Measurements from ENCODE around the gene ADPRHL1. TPM values are rescaled to one million over a fixed set of nuclear protein-coding genes. Genes with fewer than 3 reads are reported as not detected.

The ADPRHL1 gene
- total and polyA plus RNA-seq, 2 experiments from 2014 or later, result 78.2 to 112 TPM

DNA sequence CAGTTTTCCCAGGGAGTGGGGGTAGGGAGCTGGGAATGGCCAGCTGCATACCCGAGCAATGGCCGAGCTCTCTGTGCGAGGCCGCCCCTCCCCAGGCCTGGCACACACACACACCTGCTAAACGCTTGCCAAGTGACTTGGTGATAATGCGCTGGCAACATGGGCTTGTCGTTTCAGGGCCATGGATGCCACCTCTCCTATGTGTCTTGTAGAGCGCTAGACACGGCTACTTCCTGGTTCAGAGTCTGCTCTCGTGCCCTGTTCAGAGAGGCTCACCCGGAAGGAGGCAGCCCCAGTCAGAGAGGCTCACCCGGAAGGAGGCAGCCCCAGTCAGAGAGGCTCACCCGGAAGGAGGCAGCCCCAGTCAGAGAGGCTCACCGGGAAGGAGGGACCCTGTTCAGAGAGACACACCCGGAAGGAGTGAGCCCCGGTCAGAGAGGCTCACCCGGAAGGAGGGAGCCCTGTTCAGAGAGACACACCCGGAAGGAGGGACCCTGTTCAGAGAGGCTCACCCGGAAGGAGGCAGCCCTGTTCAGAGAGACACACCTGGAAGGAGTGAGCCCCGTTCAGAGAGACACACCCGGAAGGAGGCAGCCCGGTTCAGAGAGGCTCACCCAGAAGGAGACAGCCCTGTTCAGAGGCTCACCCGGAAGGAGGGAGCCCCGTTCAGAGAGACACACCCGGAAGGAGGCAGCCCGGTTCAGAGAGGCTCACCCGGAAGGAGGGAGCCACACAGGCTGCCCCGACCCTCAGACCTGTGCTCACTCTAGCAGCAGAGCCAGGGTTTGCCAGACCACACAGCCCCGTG lies 4.2 kb downstream of the ADPRHL1 start:
- H3K27me3 ChIP-seq, result no peaks in the 10 kb centered on the region
- TF ChIP-seq CTCF (IDR thresholded peaks at IDR 0.05; ENCODE audit: low read depth, low read length), result no peak
- H3K36me3 ChIP-seq, result no peaks in the 10 kb centered on the region
- peaks cover 46% of the 10 kb centered on the region for H3K4me1 ChIP-seq (ENCODE audit: low read depth)
- no peak overlapping the region for H3K4me3 ChIP-seq
- no peak for DNase-seq (ENCODE audit: low read depth in 1 of 2, low spot score in 1 of 2)
- no peaks in the 10 kb centered on the region for H3K9me3 ChIP-seq (ENCODE audit: low read depth)
- H3K27ac ChIP-seq, result peak overlapping the region; percentile 59

- peaks cover 40% of the 10 kb centered on the region for H3K4me1 ChIP-seq (ENCODE audit: low read depth)
- no peaks in the 10 kb centered on the region for H3K27me3 ChIP-seq
- no peaks in the 10 kb centered on the region for H3K9me3 ChIP-seq (ENCODE audit: low read depth)
- peak in 1 of 2 donors; percentile 57 for DNase-seq (ENCODE audit: low read depth in 1 of 2, low spot score in 1 of 2)
- no peak for TF ChIP-seq CTCF (IDR thresholded peaks at IDR 0.05; ENCODE audit: low read depth, low read length)
- H3K27ac ChIP-seq, result peak overlapping the region; percentile 59
- H3K4me3 ChIP-seq, result no peak overlapping the region
- peaks cover under 1% of the 10 kb centered on the region for H3K36me3 ChIP-seq
Observed at GRCh38 chr13:113448545-113448884, 4.8 kb downstream of the ADPRHL1 start.

DNA sequence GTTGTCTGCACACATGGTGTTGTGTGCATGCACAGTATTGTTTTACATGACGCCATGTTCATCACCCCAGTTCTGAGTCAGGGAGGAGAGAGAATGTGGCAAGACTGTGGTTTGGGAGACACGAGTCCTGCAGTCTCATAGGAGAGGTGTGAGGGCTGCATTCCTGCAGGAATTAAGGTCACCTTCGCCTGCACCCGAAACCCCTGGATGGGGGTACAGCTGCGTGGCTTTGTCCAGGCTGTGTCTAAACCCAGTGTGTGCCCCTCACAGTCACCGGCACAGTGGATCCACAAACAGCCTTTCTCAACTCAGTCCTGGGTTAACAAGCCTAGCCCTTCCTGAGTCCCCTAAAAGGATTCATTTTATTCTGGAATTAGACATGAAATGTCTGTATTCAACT lies 5.7 kb downstream of the ADPRHL1 start:
- peak overlapping the region; percentile 59 for H3K27ac ChIP-seq
- peaks cover 31% of the 10 kb centered on the region for H3K4me1 ChIP-seq (ENCODE audit: low read depth)
- no peaks in the 10 kb centered on the region for H3K27me3 ChIP-seq
- peaks cover 6% of the 10 kb centered on the region for H3K36me3 ChIP-seq
- H3K4me3 ChIP-seq, result no peak overlapping the region
- TF ChIP-seq CTCF (IDR thresholded peaks at IDR 0.05; ENCODE audit: low read depth, low read length), result no peak
- no peak for DNase-seq (ENCODE audit: low read depth in 1 of 2, low spot score in 1 of 2)
- H3K9me3 ChIP-seq (ENCODE audit: low read depth), result no peaks in the 10 kb centered on the region

- TF ChIP-seq CTCF (IDR thresholded peaks at IDR 0.05; ENCODE audit: low read depth, low read length), result no peak
- H3K9me3 ChIP-seq (ENCODE audit: low read depth), result no peaks in the 10 kb centered on the region
- H3K36me3 ChIP-seq, result peaks cover 12% of the 10 kb centered on the region
- H3K27me3 ChIP-seq, result no peaks in the 10 kb centered on the region
- H3K27ac ChIP-seq, result no peak overlapping the region
- peaks cover 23% of the 10 kb centered on the region for H3K4me1 ChIP-seq (ENCODE audit: low read depth)
- H3K4me3 ChIP-seq, result no peak overlapping the region
- no peak for DNase-seq (ENCODE audit: low read depth in 1 of 2, low spot score in 1 of 2)
Observed at GRCh38 chr13:113446488-113446854, 6.8 kb downstream of the ADPRHL1 start.

GRCh38 chr13:113445791-113446487 lies 7.3 kb downstream of the ADPRHL1 start:
- DNase-seq (ENCODE audit: low read depth in 1 of 2, low spot score in 1 of 2), result no peak
- Histone ChIP-seq H3K36me3 (peaks cover 12% of the 10 kb centered on the region), H3K27me3 (no peaks in the 10 kb centered on the region), H3K9me3 (ENCODE audit: low read depth) (no peaks in the 10 kb centered on the region), H3K27ac (no peak overlapping the region), H3K4me3 (no peak overlapping the region), H3K4me1 (ENCODE audit: low read depth) (peaks cover 19% of the 10 kb centered on the region)
- TF ChIP-seq CTCF (IDR thresholded peaks at IDR 0.05; ENCODE audit: low read depth, low read length), result no peak

Data from cardiac muscle cell (in vitro differentiated cells and primary cell).